Measurements from ENCODE around the gene METRN.
"Not testable (repeated sequence)": the region's sequence is repeated elsewhere in the genome, so short reads cannot be mapped to it uniquely, and the experiment has no call there.

Gene METRN

GRCh38 chr16:739560-740458 is 24.9 kb downstream of the METRN start:
- no peak for DNase-seq

DNA sequence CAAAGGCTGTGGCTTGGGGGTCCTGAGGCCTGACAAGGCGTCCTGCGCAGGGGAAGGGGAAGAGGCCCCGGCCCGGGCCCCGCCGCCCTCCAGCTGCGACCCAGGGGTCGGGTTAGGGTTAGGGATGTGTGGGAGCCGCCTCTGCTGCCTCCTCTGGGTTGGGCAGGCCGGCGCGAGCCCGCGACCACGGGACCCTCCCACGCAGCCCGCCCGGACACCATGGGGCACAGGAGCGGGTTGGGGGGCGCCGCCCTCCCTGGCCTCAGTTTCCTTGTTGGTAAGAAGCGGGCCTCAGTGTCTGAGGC is 25.5 kb downstream of the METRN start:
- DNase-seq, result no peak

DNA sequence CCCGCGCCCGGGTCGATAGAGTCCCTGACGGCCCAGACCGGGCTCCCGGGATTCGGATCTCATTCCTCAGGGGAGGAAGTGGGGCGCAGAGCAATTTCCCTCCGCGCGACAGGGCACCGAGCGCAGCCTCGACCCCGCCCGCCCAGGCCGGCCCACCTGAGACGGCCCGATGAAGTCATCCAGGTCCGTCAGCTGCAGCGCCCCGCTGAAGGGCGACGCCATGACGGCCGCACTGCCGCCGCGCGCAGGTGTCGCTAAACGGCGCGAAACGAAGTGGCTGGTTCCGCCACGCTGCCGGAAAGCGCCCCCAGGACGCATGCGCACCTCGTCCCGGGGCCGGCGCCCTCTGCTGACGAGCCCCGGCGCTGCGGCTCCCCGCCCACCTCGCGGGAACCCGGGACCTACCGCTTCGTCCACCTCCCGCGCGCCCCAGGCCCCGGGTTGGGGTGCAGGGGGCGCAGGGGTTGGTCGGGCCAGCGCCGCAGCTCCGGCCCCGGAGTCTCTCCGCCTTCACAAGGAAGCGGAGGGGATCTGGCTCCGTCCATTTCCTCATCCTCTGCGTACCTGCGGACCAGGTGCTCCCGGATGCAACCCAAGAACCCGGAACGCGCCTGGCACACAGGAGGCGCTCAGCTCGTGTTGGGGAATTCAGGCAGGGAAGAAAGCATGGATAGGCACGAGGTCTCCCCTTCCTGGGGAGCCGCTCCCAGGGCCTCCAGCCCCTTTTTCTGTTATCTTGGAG is 26.0 kb downstream of the METRN start, which contains the start of gene CIAO3:
Gene CIAO3 (minus strand): TSS at position 234 of the 742 bp plus-strand sequence. CDS start 12 bp downstream, at position 222.
- DNase-seq, result peak; percentile 89

GRCh38 chr16:741986-742629 is 27.2 kb downstream of the METRN start:
- DNase-seq, result no peak

DNA sequence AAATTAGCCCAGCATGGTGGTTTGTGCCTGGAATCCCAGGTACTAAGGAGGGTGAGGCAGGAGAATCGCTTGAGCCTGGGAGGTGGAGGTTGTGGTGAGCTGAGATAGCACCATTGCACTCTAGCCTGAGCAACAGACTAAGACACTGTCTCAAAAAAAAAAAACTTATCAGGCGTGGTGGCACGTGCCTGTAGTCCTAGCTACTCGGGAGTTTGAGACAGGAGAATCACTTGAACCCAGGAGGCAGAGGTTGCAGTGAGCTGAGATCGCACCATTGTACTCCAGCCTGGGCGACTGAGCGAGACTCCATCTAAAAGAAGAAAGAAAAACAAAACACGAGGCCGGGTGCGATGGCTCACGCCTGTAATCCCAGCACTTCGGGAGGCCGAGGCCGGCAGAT is 28.0 kb downstream of the METRN start:
- not testable (repeated sequence) for DNase-seq

DNA sequence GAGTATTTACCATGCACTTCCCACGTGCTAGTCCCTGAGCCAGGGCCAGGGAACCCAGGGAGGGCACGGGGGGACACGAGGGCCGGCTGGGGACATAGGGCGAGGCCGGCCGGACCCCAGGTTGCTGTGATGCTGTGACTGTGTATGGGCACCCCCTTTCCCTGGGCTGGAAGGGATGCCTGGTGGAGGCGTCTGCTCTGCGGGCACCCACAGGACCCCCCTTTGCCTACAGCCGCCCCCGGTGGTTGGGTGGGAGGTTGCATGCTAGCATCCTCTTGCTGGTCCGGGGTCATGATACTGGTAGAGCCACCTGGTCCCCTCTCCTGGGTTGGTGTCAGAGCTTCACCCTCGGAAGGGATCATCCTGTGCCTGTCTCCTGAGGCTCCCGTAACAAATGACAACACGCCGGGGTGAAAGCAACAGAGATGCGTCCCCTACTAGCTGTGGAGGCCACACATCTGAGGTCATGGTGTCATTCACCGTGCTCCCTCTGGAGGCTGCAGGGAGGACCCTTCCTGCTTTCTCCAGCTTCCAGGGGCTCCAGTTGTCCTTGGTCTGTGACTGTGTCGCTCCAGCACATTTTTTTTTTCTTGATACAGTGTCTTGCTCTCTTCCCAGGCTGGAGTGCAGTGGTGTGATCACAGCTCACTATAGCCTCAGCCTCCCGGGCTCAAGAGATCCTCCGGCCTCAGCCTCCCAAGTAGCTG is 29.0 kb downstream of the METRN start:
- DNase-seq, result no peak

GRCh38 chr16:745739-746138 is 30.8 kb downstream of the METRN start:
- peak; percentile 35 for DNase-seq

- DNase-seq, result no peak
Observed at GRCh38 chr16:746637-747036, 31.7 kb downstream of the METRN start.

GRCh38 chr16:747978-748746 is 33.2 kb downstream of the METRN start:
- DNase-seq, result no peak

DNA sequence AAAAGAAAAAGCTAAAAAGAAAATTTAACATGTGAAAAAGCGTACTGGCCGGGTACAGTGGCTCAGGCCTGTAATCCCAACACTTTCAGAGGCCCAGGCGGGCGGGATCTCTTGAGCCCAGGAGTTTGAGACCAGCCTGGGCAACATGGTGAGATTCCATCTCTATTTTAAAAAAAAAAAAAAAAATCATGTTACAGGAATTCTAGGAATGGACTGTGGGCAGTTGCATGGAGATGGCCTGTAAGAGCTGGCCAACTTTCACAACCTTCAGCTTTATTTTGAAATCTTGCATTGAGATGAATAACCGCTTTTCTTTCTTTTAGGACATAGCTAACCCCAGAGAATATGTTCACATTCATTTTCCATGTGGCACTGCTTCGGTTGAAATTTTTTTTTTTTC is 34.1 kb downstream of the METRN start:
- no peak for DNase-seq

DNA sequence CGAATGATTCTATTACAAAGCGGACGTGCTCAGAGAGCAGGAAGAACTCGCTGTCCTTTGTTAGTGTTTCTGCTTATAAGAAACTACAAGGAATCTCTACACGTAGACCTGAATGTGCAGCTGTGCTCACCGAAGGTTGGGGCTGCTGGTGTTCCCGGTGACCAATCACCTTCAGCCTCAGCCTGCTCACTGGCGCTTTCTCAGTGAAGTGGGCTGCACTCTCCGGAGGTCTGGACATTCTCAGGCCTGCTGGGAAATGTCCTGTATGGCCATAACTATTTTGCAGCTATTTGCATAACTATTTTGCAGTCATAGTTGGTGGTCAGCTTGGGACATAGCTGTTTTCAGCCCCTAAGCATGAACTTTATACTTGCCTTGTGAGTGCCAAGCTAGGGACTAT is 35.6 kb downstream of the METRN start:
- no peak for DNase-seq

DNA sequence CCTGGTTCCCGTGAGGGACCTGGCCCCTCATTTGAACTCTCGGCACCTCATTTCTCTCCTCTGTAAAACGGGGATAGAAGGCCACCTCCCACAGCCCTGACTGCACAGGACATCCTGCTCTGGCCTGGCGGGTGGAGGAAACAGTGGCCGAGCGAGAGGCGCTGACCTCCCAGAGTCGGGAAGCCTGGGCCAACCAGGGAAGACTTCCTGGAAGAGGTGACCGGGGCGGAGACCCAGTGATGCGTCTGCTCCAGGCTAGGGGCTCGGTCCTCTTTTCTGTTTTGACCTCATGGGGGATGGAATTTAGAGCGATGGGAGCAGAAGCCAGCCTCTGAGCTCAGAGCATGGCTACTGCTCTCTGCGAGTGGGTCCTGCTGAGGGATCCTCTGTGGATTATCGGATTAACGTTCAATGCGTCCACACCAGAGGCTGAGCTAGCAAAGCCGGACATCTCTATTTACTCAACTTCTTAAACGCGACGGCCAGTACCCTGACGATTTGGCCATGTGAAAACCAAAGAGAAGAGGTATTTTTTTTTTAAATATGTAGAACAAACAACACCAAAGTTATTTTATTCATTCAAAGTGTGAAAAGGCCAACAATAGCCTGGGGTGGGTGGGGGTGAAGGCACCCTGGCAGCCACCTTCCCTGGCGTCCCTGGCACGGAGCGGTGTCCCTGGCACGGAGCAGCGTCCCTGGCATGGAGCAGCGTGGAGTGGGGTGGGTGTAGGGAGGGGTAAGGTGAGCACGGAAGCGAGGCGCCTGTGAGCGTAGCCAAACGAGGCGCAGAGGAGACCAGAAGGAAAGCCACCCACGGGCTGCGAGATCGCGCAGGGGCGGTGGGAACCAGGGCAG is 36.5 kb downstream of the METRN start:
- DNase-seq, result no peak

- DNase-seq, result no peak
Observed at GRCh38 chr16:752007-752312, 37.0 kb downstream of the METRN start.

DNA sequence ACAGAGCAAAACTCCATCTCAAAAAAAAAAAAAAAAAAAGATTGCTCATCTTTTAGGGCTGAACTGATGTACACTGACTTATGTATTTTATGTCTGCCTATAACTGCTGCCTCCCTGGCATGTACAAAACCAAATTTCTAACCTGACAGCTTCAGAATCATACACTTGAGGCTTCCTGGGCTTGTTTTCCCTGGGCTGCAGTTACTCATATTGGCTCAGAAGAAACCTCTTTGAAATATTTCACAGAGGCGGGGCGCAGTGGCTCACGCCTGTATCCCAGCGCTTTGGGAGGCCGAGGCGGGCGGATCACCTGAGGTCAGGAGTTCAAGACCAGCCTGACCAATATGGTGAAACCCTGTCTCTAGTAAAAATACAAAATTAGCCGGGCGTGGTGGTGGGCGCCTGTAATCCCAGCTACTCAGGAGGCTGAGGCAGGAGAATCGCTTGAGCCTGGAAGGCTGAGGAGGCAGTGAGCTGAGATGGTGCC is 39.2 kb downstream of the METRN start:
- DNase-seq, result not testable (repeated sequence)

- DNase-seq, result no peak
Observed at GRCh38 chr16:754656-755055, 39.7 kb downstream of the METRN start.

- DNase-seq, result no peak
Observed at GRCh38 chr16:756428-756827, 41.5 kb downstream of the METRN start.

DNA sequence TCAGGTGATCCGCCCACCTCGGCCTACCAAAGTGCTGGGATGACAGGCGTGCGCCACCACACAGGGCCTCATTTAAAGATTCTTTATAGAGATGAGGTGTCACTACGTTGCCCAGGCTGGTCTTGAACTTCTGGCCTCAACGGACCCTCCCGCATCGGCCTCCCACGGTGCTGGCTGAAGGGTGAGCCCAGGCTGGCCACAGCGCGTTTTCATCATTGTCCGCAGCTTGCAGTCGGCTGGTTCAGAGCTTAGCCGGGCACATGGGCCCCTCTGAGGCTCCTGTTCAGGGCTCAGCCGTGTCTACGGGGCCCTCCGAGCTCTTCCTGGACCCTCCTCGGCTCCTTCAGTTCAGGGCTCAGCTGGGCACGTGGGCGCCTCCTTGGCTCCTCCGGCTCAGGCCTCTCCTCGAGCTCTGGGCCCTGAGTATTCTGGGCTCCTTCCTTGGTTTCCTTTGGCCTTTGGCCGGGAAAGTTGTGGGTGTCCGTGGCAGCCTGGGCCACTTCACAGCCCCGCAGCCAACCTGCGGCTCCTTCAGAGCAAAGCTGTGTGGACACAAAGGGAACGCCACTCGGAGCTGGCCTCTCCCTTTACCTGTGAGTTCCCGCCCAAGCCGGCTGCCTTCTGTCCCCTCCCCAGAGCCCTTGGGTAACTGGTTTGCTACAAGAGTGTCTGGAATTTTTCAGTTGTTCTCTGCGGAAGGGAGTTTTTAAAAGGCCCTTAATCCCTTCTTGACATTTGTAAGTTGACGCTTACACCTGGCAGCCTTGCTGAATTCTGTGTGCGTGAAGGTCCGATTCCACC is 44.4 kb downstream of the METRN start:
- no peak for DNase-seq

GRCh38 chr16:760065-760464 is 45.1 kb downstream of the METRN start:
- DNase-seq, result no peak

- DNase-seq, result no peak
Observed at GRCh38 chr16:760545-761343, 45.8 kb downstream of the METRN start, which contains the start of gene MSLN. MSLN (plus strand) TSS chr16:760734; CDS start chr16:762681, 1,947 bp downstream.

Data from CD4-positive, alpha-beta T cell treated with Interleukin-6 for 4 hours (primary cell).